Measurements from ENCODE around the gene LRRC59.
A peak's percentile ranks its signal among the peaks of the same experiment; 100 is the strongest.

LRRC59 gene
- 59.1 to 280 (median 77.3) reads per million in 9 experiments for total RNA-seq

- Mint-ChIP-seq H3K27ac (peak within 1 kb of the TSS; percentile 94 to 97), H3K27me3 (peaks cover 0 to 9% of the 10 kb centered on the region in 2 donors), H3K4me1 (ENCODE audit: low read depth in 2 of 2) (peaks cover 32 to 39% of the 10 kb centered on the region in 2 donors), H3K9me3 (no peaks in the 10 kb centered on the region), H3K4me3 (peak within 1 kb of the TSS; percentile 91 to 94), H3K36me3 (ENCODE audit: insufficient read depth) (peaks cover 40% of the 10 kb centered on the region)
- DNase-seq (peak; percentile 95 to 98 (median 97)), ATAC-seq (replicated peaks) (peak; percentile 98)
These were observed at the start of gene LRRC59 for GRCh38 chr17:50397111-50397918. TSS of gene LRRC59 (minus strand) at chr17:50397523. CDS start at chr17:50397317, 206 bp downstream.

GRCh38 chr17:50445730-50446325 lies 48.5 kb upstream of the LRRC59 start:
- Mint-ChIP-seq H3K36me3 (ENCODE audit: insufficient read depth) (peaks cover 12% of the 10 kb centered on the region), H3K4me3 (no peak overlapping the region), H3K4me1 (ENCODE audit: low read depth in 2 of 2) (no peaks in the 10 kb centered on the region), H3K27me3 (no peaks in the 10 kb centered on the region), H3K27ac (no peak overlapping the region), H3K9me3 (no peaks in the 10 kb centered on the region)
- DNase-seq (no peak), ATAC-seq (replicated peaks) (no peak)

GRCh38 chr17:50444841-50445715 lies 47.8 kb upstream of the LRRC59 start:
- peaks cover 0 to 4% of the 10 kb centered on the region in 2 donors for H3K4me1 Mint-ChIP-seq (ENCODE audit: low read depth in 2 of 2)
- peaks cover 10% of the 10 kb centered on the region for H3K36me3 Mint-ChIP-seq (ENCODE audit: insufficient read depth)
- no peak for DNase-seq
- H3K9me3 Mint-ChIP-seq: no peaks in the 10 kb centered on the region
- ATAC-seq (replicated peaks): no peak
- no peak overlapping the region for H3K27ac Mint-ChIP-seq
- H3K4me3 Mint-ChIP-seq: no peak overlapping the region
- H3K27me3 Mint-ChIP-seq: no peaks in the 10 kb centered on the region

DNA sequence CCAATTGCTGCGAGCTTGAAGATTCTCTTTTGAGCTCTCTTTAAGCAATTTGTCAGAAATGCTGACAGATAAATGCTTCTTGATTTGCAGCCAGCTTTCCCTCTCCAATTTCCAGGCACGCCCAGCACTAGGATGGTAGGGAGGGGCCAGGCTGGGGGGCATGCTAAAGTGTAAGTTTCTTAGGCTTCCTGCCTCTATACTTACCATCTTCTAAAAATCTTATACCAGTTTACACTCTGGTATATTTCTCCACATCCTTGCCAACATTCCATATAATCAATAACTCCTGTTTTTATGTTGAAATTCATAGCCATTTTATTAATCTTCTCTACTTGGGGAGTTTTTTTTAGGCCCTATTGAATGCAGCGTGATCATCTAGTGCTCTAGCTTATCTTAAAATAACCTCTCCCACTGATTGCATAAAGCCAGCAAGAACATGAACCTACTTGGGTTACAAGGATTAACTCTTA lies 46.2 kb upstream of the LRRC59 start:
- Mint-ChIP-seq H3K4me1 (ENCODE audit: low read depth in 2 of 2) (peaks cover 0 to 4% of the 10 kb centered on the region in 2 donors), H3K27ac (no peak overlapping the region), H3K36me3 (ENCODE audit: insufficient read depth) (peaks cover 13% of the 10 kb centered on the region), H3K9me3 (no peaks in the 10 kb centered on the region), H3K27me3 (no peaks in the 10 kb centered on the region), H3K4me3 (no peak overlapping the region)
- ATAC-seq (replicated peaks) (no peak), DNase-seq (no peak)

GRCh38 chr17:50440838-50441829 lies 43.8 kb upstream of the LRRC59 start:
- H3K27me3 Mint-ChIP-seq: no peaks in the 10 kb centered on the region
- H3K4me3 Mint-ChIP-seq: no peak overlapping the region
- no peak for ATAC-seq (replicated peaks)
- H3K9me3 Mint-ChIP-seq: no peaks in the 10 kb centered on the region
- no peak overlapping the region for H3K27ac Mint-ChIP-seq
- DNase-seq: no peak
- peaks cover 0 to 4% of the 10 kb centered on the region in 2 donors for H3K4me1 Mint-ChIP-seq (ENCODE audit: low read depth in 2 of 2)
- peaks cover 16% of the 10 kb centered on the region for H3K36me3 Mint-ChIP-seq (ENCODE audit: insufficient read depth)

DNA sequence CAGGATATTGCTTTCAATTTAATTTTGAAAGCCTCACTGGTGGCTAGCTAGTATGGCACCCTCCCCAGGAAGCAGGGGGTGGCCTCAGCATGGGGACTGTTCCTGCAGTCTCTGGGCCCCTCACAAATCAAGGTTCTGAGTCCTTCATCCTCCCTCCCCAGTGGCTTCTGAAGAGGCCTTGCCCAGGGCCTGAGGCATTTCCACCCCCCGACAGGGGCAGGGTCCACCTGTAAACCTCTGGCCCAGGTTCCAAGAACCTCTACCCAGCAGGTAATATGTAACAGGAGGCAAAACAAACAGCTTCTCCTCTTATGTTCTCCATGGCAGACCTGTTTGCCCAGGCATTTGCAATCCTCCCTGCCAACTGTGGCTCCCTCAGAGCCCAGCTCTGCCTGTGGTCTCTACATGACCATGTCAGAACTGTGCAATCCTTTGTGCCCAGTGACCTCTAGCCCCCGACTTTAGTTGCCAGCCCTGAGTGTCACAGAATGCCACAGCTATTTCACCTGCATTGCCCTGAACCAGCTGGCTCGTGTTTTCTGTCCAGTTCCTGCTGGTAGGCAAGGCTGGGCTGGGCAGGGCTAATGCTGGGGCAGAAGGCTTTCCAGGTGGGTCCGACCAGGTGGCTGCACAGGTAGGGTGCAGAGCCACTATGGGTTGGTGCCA lies 43.0 kb upstream of the LRRC59 start:
- no peak overlapping the region for H3K4me3 Mint-ChIP-seq
- H3K9me3 Mint-ChIP-seq: no peaks in the 10 kb centered on the region
- H3K36me3 Mint-ChIP-seq (ENCODE audit: insufficient read depth): peaks cover 16% of the 10 kb centered on the region
- H3K27ac Mint-ChIP-seq: no peak overlapping the region
- DNase-seq (no peak), ATAC-seq (replicated peaks) (no peak)
- no peaks in the 10 kb centered on the region for H3K27me3 Mint-ChIP-seq
- H3K4me1 Mint-ChIP-seq (ENCODE audit: low read depth in 2 of 2): peaks cover 0 to 4% of the 10 kb centered on the region in 2 donors

- H3K9me3 Mint-ChIP-seq: no peaks in the 10 kb centered on the region
- H3K27ac Mint-ChIP-seq: no peak overlapping the region
- ATAC-seq (replicated peaks) (no peak), DNase-seq (no peak)
- H3K4me1 Mint-ChIP-seq (ENCODE audit: low read depth in 2 of 2): peaks cover 0 to 10% of the 10 kb centered on the region in 2 donors
- peaks cover 10% of the 10 kb centered on the region for H3K36me3 Mint-ChIP-seq (ENCODE audit: insufficient read depth)
- no peaks in the 10 kb centered on the region for H3K27me3 Mint-ChIP-seq
- H3K4me3 Mint-ChIP-seq: no peak overlapping the region
These were observed 41.7 kb upstream of the LRRC59 start for GRCh38 chr17:50439008-50439407.

DNA sequence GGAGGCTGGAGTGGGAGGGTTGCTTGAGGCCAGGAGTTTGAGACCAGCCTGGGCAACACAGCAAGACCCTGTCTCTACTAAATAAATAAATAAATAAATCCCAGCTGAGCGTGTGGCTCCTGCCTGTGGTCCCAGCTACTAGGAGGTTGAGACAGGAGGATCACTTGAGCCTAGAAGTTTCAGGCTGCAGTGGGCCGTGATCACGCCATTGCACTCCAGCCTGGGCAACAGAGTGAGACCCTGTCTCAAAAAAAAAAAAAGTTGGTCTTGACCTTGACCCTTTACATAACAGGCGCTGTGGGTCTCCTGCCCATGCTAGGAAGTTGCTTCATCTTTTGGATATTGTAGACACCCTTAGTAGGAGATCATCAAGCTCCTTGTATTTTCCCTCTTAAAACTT lies 40.1 kb upstream of the LRRC59 start:
- H3K27me3 Mint-ChIP-seq: no peaks in the 10 kb centered on the region
- no peaks in the 10 kb centered on the region for H3K9me3 Mint-ChIP-seq
- H3K4me1 Mint-ChIP-seq (ENCODE audit: low read depth in 2 of 2): peaks cover 0 to 10% of the 10 kb centered on the region in 2 donors
- H3K36me3 Mint-ChIP-seq (ENCODE audit: insufficient read depth): peaks cover 6% of the 10 kb centered on the region
- H3K27ac Mint-ChIP-seq: no peak overlapping the region
- H3K4me3 Mint-ChIP-seq: no peak overlapping the region
- DNase-seq (no peak), ATAC-seq (replicated peaks) (no peak)

GRCh38 chr17:50432125-50432762 lies 34.9 kb upstream of the LRRC59 start:
- Mint-ChIP-seq H3K27me3 (no peaks in the 10 kb centered on the region), H3K4me3 (no peak overlapping the region), H3K9me3 (no peaks in the 10 kb centered on the region), H3K4me1 (ENCODE audit: low read depth in 2 of 2) (peaks cover 6 to 15% of the 10 kb centered on the region in 2 donors), H3K36me3 (ENCODE audit: insufficient read depth) (peaks cover 5% of the 10 kb centered on the region), H3K27ac (no peak overlapping the region)
- no peak for DNase-seq
- ATAC-seq (replicated peaks): no peak

- H3K4me3 Mint-ChIP-seq: no peak overlapping the region
- H3K27ac Mint-ChIP-seq: no peak overlapping the region
- no peaks in the 10 kb centered on the region for H3K27me3 Mint-ChIP-seq
- no peaks in the 10 kb centered on the region for H3K9me3 Mint-ChIP-seq
- ATAC-seq (replicated peaks) (no peak), DNase-seq (no peak)
- H3K4me1 Mint-ChIP-seq (ENCODE audit: low read depth in 2 of 2): peaks cover 14 to 21% of the 10 kb centered on the region in 2 donors
- peaks cover 8% of the 10 kb centered on the region for H3K36me3 Mint-ChIP-seq (ENCODE audit: insufficient read depth)
These were observed 33.7 kb upstream of the LRRC59 start for GRCh38 chr17:50430821-50431618.

DNA sequence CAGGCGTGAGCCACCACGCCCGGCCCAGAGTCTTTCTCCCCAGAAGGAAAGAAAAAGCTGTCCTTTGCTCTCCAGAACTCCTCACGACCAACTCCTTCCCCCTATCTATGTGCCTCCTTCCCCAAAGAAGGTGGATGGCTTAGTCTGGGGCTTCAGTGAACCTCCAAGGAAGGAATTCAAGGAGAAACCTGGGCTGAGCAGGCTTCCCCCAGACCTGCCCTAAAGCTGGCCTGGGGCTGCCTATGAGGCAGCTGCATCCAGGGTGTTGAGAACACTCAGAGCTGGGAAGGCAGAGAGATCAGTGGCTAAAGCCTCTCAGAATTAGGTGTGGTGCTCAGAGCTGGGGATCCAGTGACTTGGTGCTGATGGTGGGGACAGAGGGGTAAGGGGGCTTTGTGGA lies 32.5 kb upstream of the LRRC59 start:
- no peaks in the 10 kb centered on the region for H3K9me3 Mint-ChIP-seq
- peaks cover 8% of the 10 kb centered on the region for H3K36me3 Mint-ChIP-seq (ENCODE audit: insufficient read depth)
- peak overlapping the region in 1 of 2 donors; percentile 35 for H3K27ac Mint-ChIP-seq
- no peak overlapping the region for H3K4me3 Mint-ChIP-seq
- H3K4me1 Mint-ChIP-seq (ENCODE audit: low read depth in 2 of 2): peaks cover 17 to 28% of the 10 kb centered on the region in 2 donors
- no peaks in the 10 kb centered on the region for H3K27me3 Mint-ChIP-seq
- ATAC-seq (replicated peaks) (no peak), DNase-seq (no peak)
